ENCODE measurements around the gene IKBKE. TPM values are rescaled to one million over a fixed set of nuclear protein-coding genes. Genes with fewer than 3 reads are reported as not detected.

The IKBKE gene
- total and polyA plus RNA-seq, 2 donors (not counting 3 experiments of a cell fraction or from before 2014, with no cell fraction given) = 17.9 to 20.7 TPM

- Histone ChIP-seq H3K4me1 (ENCODE audit: control insufficient read depth, extremely low read depth, insufficient read depth, low read length) (no peaks in the 10 kb centered on the region), H3K27ac (ENCODE audit: insufficient read depth, low read depth, low read length) (no peak overlapping the region), H3K79me2 (ENCODE audit: control insufficient read depth, insufficient read depth, low read length) (no peaks in the 10 kb centered on the region), H3K27me3 (ENCODE audit: control insufficient read depth in 2 of 2, insufficient read depth in 2 of 2, low read length in 2 of 2) (peaks cover 0 to 16% of the 10 kb centered on the region in 2 experiments), H3K4me3 (replicated peaks in 1 of 3; ENCODE audit: insufficient read depth in 1 of 3, low read depth in 1 of 3, low read length in 3 of 3) (no peak overlapping the region), H3K9ac (replicated peaks; ENCODE audit: extremely low read depth, insufficient read depth, low read length) (no peak overlapping the region), H3K9me3 (replicated peaks; ENCODE audit: control insufficient read depth, insufficient read depth, low read length) (no peaks in the 10 kb centered on the region), H3K9me1 (replicated peaks; ENCODE audit: control insufficient read depth, extremely low read depth, insufficient read depth, low read length) (no peaks in the 10 kb centered on the region), H3K4me2 (ENCODE audit: insufficient read depth, low read length) (no peak overlapping the region), H2AFZ (ENCODE audit: low read depth, low read length) (no peak overlapping the region), H3K36me3 (ENCODE audit: control insufficient read depth in 2 of 2, extremely low read depth in 1 of 2, insufficient read depth in 2 of 2, low read length in 2 of 2) (no peaks in the 10 kb centered on the region), H4K20me1 (replicated peaks; ENCODE audit: control insufficient read depth, extremely low read depth, insufficient read depth, low read length) (no peaks in the 10 kb centered on the region)
- POLR2A ChIA-PET = no interaction called here
- dilution Hi-C loops (cut with MboI; ENCODE audit: extremely low pct_ligation_motif_present, low sequenced_read_pairs) = no loop called here
- DNase-seq (ENCODE audit: low read depth, low spot score) (no peak), FAIRE-seq (no peak)
- no TSS peak for BruUV-seq (replicated peaks)
- intact Hi-C loops (cut with micrococcal nuclease) = no loop called here
- TF ChIP-seq MYC (IDR thresholded peaks at IDR 0.05; ENCODE audit: low read depth, low read length) (no peak), JUN (IDR thresholded peaks at IDR 0.05; ENCODE audit: borderline replicate concordance, insufficient read depth, insufficient read length, low read depth) (no peak)
- CTCF ChIA-PET = interaction anchor here (1.2 to 3.3 kb wide), 4 partner anchors 8 to 58 kb away, joined by 3 to 16 read pairs (median 8); no protein-coding TSS in a partner anchor
Measured at GRCh38 chr1:206537141-206537540, 66.9 kb downstream of the IKBKE start.

DNA sequence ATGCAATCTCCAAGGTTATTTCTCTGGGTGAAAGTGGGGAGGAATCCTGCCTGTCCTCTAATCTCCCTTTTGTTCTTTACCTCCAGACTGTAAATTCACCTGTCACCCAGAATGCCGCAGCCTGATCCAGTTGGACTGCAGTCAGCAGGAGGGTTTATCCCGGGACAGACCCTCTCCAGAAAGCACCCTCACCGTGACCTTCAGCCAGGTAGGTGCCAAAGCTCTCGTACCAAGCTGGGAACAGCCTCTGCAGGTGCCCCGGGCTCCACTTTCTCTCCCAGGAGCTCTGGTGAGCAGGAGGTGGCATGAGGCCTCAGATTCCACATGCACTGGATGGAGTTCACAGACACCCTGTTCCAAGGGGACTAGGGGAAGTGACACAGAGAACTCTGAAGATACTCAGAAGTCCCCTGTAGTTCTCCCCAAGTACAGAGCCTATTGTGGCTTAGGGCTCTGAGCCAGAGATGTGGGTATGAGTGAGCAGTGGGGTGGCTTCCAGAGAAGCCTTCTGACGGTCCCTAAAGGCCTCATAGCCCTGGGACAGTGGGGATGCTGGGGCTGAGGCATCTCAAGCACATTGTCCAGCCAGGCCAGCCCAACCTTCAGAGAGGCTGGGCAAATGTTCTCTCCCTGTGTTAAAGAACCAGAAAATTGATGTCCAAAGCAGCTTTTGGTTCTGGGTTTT is 68.0 kb downstream of the IKBKE start:
- POLR2A ChIA-PET = no interaction called here
- no TSS peak for BruUV-seq (replicated peaks)

More for the DNA sequence above, 68.0 kb downstream of the IKBKE start:
- Histone ChIP-seq H3K36me3 (ENCODE audit: control insufficient read depth in 2 of 2, extremely low read depth in 1 of 2, insufficient read depth in 2 of 2, low read length in 2 of 2) (no peaks in the 10 kb centered on the region), H3K9ac (replicated peaks; ENCODE audit: extremely low read depth, insufficient read depth, low read length) (no peak overlapping the region), H4K20me1 (replicated peaks; ENCODE audit: control insufficient read depth, extremely low read depth, insufficient read depth, low read length) (no peaks in the 10 kb centered on the region), H3K9me1 (replicated peaks; ENCODE audit: control insufficient read depth, extremely low read depth, insufficient read depth, low read length) (no peaks in the 10 kb centered on the region), H3K79me2 (ENCODE audit: control insufficient read depth, insufficient read depth, low read length) (no peaks in the 10 kb centered on the region), H3K4me1 (ENCODE audit: control insufficient read depth, extremely low read depth, insufficient read depth, low read length) (no peaks in the 10 kb centered on the region), H3K4me3 (replicated peaks in 1 of 3; ENCODE audit: insufficient read depth in 1 of 3, low read depth in 1 of 3, low read length in 3 of 3) (no peak overlapping the region), H3K27me3 (ENCODE audit: control insufficient read depth in 2 of 2, insufficient read depth in 2 of 2, low read length in 2 of 2) (peaks cover 0 to 13% of the 10 kb centered on the region in 2 experiments), H3K9me3 (replicated peaks; ENCODE audit: control insufficient read depth, insufficient read depth, low read length) (no peaks in the 10 kb centered on the region), H2AFZ (ENCODE audit: low read depth, low read length) (no peak overlapping the region), H3K4me2 (ENCODE audit: insufficient read depth, low read length) (no peak overlapping the region), H3K27ac (ENCODE audit: insufficient read depth, low read depth, low read length) (no peak overlapping the region)
- TF ChIP-seq, protein P1, sequence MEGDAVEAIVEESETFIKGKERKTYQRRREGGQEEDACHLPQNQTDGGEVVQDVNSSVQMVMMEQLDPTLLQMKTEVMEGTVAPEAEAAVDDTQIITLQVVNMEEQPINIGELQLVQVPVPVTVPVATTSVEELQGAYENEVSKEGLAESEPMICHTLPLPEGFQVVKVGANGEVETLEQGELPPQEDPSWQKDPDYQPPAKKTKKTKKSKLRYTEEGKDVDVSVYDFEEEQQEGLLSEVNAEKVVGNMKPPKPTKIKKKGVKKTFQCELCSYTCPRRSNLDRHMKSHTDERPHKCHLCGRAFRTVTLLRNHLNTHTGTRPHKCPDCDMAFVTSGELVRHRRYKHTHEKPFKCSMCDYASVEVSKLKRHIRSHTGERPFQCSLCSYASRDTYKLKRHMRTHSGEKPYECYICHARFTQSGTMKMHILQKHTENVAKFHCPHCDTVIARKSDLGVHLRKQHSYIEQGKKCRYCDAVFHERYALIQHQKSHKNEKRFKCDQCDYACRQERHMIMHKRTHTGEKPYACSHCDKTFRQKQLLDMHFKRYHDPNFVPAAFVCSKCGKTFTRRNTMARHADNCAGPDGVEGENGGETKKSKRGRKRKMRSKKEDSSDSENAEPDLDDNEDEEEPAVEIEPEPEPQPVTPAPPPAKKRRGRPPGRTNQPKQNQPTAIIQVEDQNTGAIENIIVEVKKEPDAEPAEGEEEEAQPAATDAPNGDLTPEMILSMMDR (IDR thresholded peaks at IDR 0.05; ENCODE audit: extremely low read depth in 1 of 2, insufficient read depth in 1 of 2, low read depth in 1 of 2, low read length in 2 of 2) = no peak
- no peak for TF ChIP-seq GATA2 (IDR thresholded peaks at IDR 0.05; ENCODE audit: insufficient read depth, insufficient read length, low read depth, low read length)
- TF ChIP-seq MYC (IDR thresholded peaks at IDR 0.05; ENCODE audit: low read depth, low read length) = no peak
- TF ChIP-seq MAX (IDR thresholded peaks at IDR 0.05; ENCODE audit: insufficient read depth, insufficient read length) = no peak
- intact Hi-C loops (cut with micrococcal nuclease) = no loop called here
- FAIRE-seq = no peak
- dilution Hi-C loops (cut with MboI; ENCODE audit: extremely low pct_ligation_motif_present, low sequenced_read_pairs) = no loop called here
- CTCF ChIA-PET = interaction anchor here (0.8 to 1.4 kb wide), 2 partner anchors 38 to 45 kb away, joined by 3 to 4 read pairs; no protein-coding TSS in a partner anchor
- DNase-seq (ENCODE audit: low read depth, low spot score) = no peak

Data from endothelial cell of umbilical vein (primary cell).